HCT116 (cell line): ENCODE measurements around the gene BPTF. TPM values are rescaled to one million over a fixed set of nuclear protein-coding genes. Genes with fewer than 3 reads are reported as not detected.

Experiments used
- ATAC-seq: fragments of 200-7000 bp; cut with Tn5 transposase; 2 replicates; pipeline ENCODE4 v1.9.1; 2020; ENCODE audit warnings: mild to moderate bottlenecking, moderate library complexity
- BruUV-seq: library from RNA; stranded (reverse); fragments of 400-500 nt; replicated peaks from 2 replicates; lab custom pipeline; 2021; lab: Mats Ljungman, UMichigan
- CTCF ChIA-PET: fragments of 300-600 bp; sonication (Branson Sonifier 250); formaldehyde crosslinking; loops from one replicate; lab custom pipeline; 2021; ENCODE audit warnings: antibody characterized with exemption; lab: Charles Lee
- POLR2A ChIA-PET: fragments of 300-600, 350-600 bp; sonication (Branson Sonifier 250); formaldehyde crosslinking; loops from one replicate; lab custom pipeline; 2021; ENCODE audit warnings: antibody characterized with exemption; lab: Charles Lee
- RAD21 ChIA-PET, 2 experiments: fragments of 300-600 bp; sonication (Branson Sonifier 250); formaldehyde crosslinking; loops; one replicate each; lab custom pipeline; 2023; ENCODE audit warnings: low total read pairs in 2 of 2; ENCODE audit not compliant: uncharacterized antibody in 2 of 2, unreplicated experiment in 2 of 2, low non-redundant PET in 1 of 2; lab: Charles Lee
- DNase-seq: peaks from one replicate; pipeline ENCODE4 v3.0.0-alpha.2; 2010; ENCODE audit warnings: low read depth, low spot score
- H2AFZ ChIP-seq: fragments of 200-600 bp; shearing (Covaris generic), sonication (generic); 2 replicates; pipeline ENCODE4 v1.6.1; 2017; ENCODE audit warnings: low read depth, mixed run types, mixed read lengths, antibody characterized with exemption, low read length; ENCODE audit not compliant: poor library complexity, severe bottlenecking
- H3K27ac ChIP-seq: 2 replicates; pipeline ENCODE4 v1.5.1; 2012; ENCODE audit warnings: low read depth, low read length
- H3K27me3 ChIP-seq: fragments of 200-600 bp; sonication (generic); 2 replicates; pipeline ENCODE4 v1.6.1; 2016; ENCODE audit warnings: mixed run types, low read length, mixed read lengths; ENCODE audit not compliant: insufficient read depth
- H3K36me3 ChIP-seq, 2 experiments: fragments of 200-500 bp in 1 of 2; fragments of 200-600 bp in 1 of 2; sonication (Bioruptor generic) in 1 of 2; sonication (generic) in 1 of 2; 2 replicates each; pipeline versions ENCODE4 v1.5.1 to v1.6.1; 2014 to 2016; ENCODE audit warnings: low read length in 2 of 2, inconsistent platforms in 1 of 2, mixed read lengths in 1 of 2, mixed run types in 1 of 2; ENCODE audit not compliant: insufficient read depth in 2 of 2, control insufficient read depth in 1 of 2
- H3K4me1 ChIP-seq, 2 experiments: fragments of 200-600 bp in 1 of 2; sonication (generic) in 1 of 2; 2 replicates each; pipeline versions ENCODE4 v1.5.1 to v1.6.1; 2012 to 2017; ENCODE audit warnings: low read length in 2 of 2, inconsistent platforms in 1 of 2, mild to moderate bottlenecking in 1 of 2, mixed read lengths in 1 of 2, mixed run types in 1 of 2, moderate library complexity in 1 of 2; ENCODE audit not compliant: insufficient read depth in 2 of 2, control insufficient read depth in 1 of 2
- H3K4me2 ChIP-seq: fragments of 200-600 bp; sonication (generic); 2 replicates; pipeline ENCODE4 v1.6.1; 2017; ENCODE audit warnings: mixed run types, low read length, mixed read lengths
- H3K4me3 ChIP-seq, 2 experiments: fragments of 200-600 bp in 1 of 2; sonication (generic) in 1 of 2; replicated peaks in 1 of 2; 2 replicates each; pipeline ENCODE4 v1.5.1; 2011 to 2016; ENCODE audit warnings: low read length in 2 of 2, control low read depth in 1 of 2, low read depth in 1 of 2, mild to moderate bottlenecking in 1 of 2, mixed read lengths in 1 of 2, mixed run types in 1 of 2
- H3K79me2 ChIP-seq: fragments of 200-600 bp; sonication (generic); 2 replicates; pipeline ENCODE4 v1.6.1; 2017; ENCODE audit warnings: mild to moderate bottlenecking, mixed run types, low read length, moderate library complexity, mixed read lengths; ENCODE audit not compliant: insufficient read depth
- H3K9ac ChIP-seq: fragments of 200-600 bp; sonication (generic); 2 replicates; pipeline ENCODE4 v1.6.1; 2016; ENCODE audit warnings: low read length, mixed read lengths
- H3K9me2 ChIP-seq: fragments of 200-600 bp; sonication (generic), shearing (Covaris generic); 2 replicates; pipeline ENCODE4 v1.6.1; 2017; ENCODE audit warnings: mixed run types, mild to moderate bottlenecking, moderate library complexity; ENCODE audit not compliant: insufficient read depth
- H3K9me3 ChIP-seq, 2 experiments: fragments of 200-500 bp in 1 of 2; fragments of 200-600 bp in 1 of 2; sonication (Bioruptor generic) in 1 of 2; sonication (generic) in 1 of 2; 2 replicates each; pipeline ENCODE4 v1.6.1; 2014 to 2017; ENCODE audit warnings: low read length in 2 of 2, mixed read lengths in 2 of 2, inconsistent platforms in 1 of 2, low read depth in 1 of 2, mild to moderate bottlenecking in 1 of 2, mixed run types in 1 of 2, moderate library complexity in 1 of 2; ENCODE audit not compliant: control insufficient read depth in 1 of 2, insufficient read depth in 1 of 2
- H4K20me1 ChIP-seq: fragments of 200-600 bp; sonication (generic), shearing (Covaris generic); 2 replicates; pipeline ENCODE4 v1.6.1; 2017; ENCODE audit warnings: mixed run types, mild to moderate bottlenecking, moderate library complexity; ENCODE audit not compliant: insufficient read depth
- ATF3 ChIP-seq: IDR thresholded peaks from 2 replicates; pipeline ENCODE4 v1.6.1; 2012
- CEBPB ChIP-seq: IDR thresholded peaks from 2 replicates; pipeline ENCODE4 v1.6.1; 2012; ENCODE audit warnings: low read depth
- ELF1 ChIP-seq: IDR thresholded peaks from 2 replicates; pipeline ENCODE4 v1.6.1; 2012; ENCODE audit warnings: low read depth, borderline replicate concordance
- EZH2 ChIP-seq: fragments of 200-600 bp; sonication (generic); IDR thresholded peaks from 2 replicates; pipeline ENCODE4 v1.6.1; 2017; ENCODE audit warnings: antibody characterized with exemption, mixed run types
- EZH2phosphoT487 ChIP-seq: fragments of 200-600 bp; IDR thresholded peaks from 2 replicates; pipeline ENCODE4 v1.6.1; 2018; ENCODE audit warnings: antibody characterized with exemption, borderline replicate concordance
- FOSL1 ChIP-seq: IDR thresholded peaks from 2 replicates; pipeline ENCODE4 v1.6.1; 2012; ENCODE audit warnings: low read depth
- JUND ChIP-seq: IDR thresholded peaks from 2 replicates; pipeline ENCODE4 v1.6.1; 2012
- POLR2AphosphoS5 ChIP-seq: IDR thresholded peaks from 2 replicates; pipeline ENCODE4 v1.6.1; 2011; ENCODE audit warnings: mild to moderate bottlenecking, low read depth, low read length, moderate library complexity
- RAD21 ChIP-seq: IDR thresholded peaks from 2 replicates; pipeline ENCODE4 v1.6.1; 2012; ENCODE audit warnings: low read depth, mild to moderate bottlenecking
- REST ChIP-seq: IDR thresholded peaks from 2 replicates; pipeline ENCODE4 v1.6.1; 2012; ENCODE audit warnings: low read depth
- SIN3A ChIP-seq: IDR thresholded peaks from 2 replicates; pipeline ENCODE4 v1.6.1; 2012; ENCODE audit warnings: low read depth
- SP1 ChIP-seq: IDR thresholded peaks from 2 replicates; pipeline ENCODE4 v1.6.1; 2012; ENCODE audit warnings: low read depth
- TCF7L2 ChIP-seq: IDR thresholded peaks from 2 replicates; pipeline ENCODE4 v1.7.0; 2011; ENCODE audit warnings: borderline replicate concordance, inconsistent platforms; ENCODE audit not compliant: insufficient read depth, insufficient read length; ENCODE audit errors: extremely low read depth
- YY1 ChIP-seq: IDR thresholded peaks from 2 replicates; pipeline ENCODE4 v1.6.1; 2011; ENCODE audit warnings: low read length, low read depth, moderate library complexity, mild to moderate bottlenecking; ENCODE audit not compliant: insufficient replicate concordance; ENCODE audit errors: extremely low read depth
- ZFX ChIP-seq: fragments of 450-650 bp; IDR thresholded peaks from 2 replicates; pipeline ENCODE4 v1.6.1; 2017
- ZNF274 ChIP-seq: fragments of 200-500 bp; sonication (Bioruptor generic); IDR thresholded peaks from 2 replicates; pipeline ENCODE4 v1.6.1; 2014; ENCODE audit warnings: mild to moderate bottlenecking, low read depth, low read length, inconsistent platforms
- intact Hi-C: fragments of 100-400 bp; cut with micrococcal nuclease; formaldehyde crosslinking; loops from 2 replicates; pipeline ENCODE4 v1.10.0; 2022
- total RNA-seq: library from RNA; stranded (reverse); gene quantifications from one replicate; pipeline ENCODE4 v1.2.1, GENCODE V29; 2021; ENCODE audit not compliant: unreplicated experiment
- TF ChIP-seq, protein P1 (sequence below): IDR thresholded peaks from 2 replicates; pipeline ENCODE4 v1.6.1; 2012

Gene BPTF
- total RNA-seq, 1 experiment from 2014 or later, result 114 TPM

DNA sequence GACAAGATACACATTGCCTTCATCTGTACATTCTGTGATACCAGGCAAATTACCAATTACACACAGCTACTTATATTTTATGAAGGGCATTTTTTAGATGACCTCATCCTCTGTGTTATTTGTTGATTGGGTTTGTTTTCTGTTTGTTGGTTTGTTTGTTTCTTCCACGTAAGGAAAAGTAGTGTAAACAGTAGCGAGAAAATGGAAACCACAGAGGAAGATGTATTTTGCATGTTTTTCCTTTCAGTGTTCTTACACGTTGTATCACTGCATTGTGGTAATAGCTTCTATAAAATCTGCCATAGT lies 158.0 kb downstream of the BPTF start:
- ChIA-PET CTCF (no interaction called here), POLR2A (no interaction called here)
- H4K20me1 ChIP-seq, result no peaks in the 10 kb centered on the region

GRCh38 chr17:67990909-67991308 lies 165.6 kb downstream of the BPTF start:
- H3K79me2 ChIP-seq, result peaks cover 15% of the 10 kb centered on the region
- peaks cover 0 to 3% of the 10 kb centered on the region in 2 experiments; a peak in 1 of 4 replicates for H3K36me3 ChIP-seq
- no TSS peak for BruUV-seq
- POLR2A ChIA-PET, result no interaction called here
- CTCF ChIA-PET, result no interaction called here
- RAD21 ChIA-PET, result no interaction called here
- H3K27me3 ChIP-seq, result no peaks in the 10 kb centered on the region
- no peaks in the 10 kb centered on the region for H3K9me2 ChIP-seq
- intact Hi-C loops, result loop anchor here (5.0 kb wide), 1 partner anchor 111 kb away; no protein-coding TSS in a partner anchor
- peaks cover 9 to 27% of the 10 kb centered on the region in 2 experiments for H3K4me1 ChIP-seq
- H3K9ac ChIP-seq, result no peak overlapping the region
- H4K20me1 ChIP-seq, result no peaks in the 10 kb centered on the region
- H3K4me2 ChIP-seq, result no peak overlapping the region
- no peaks in the 10 kb centered on the region for H3K9me3 ChIP-seq
- ATAC-seq, result no peak
- DNase-seq, result no peak
- H3K4me3 ChIP-seq, result no peak overlapping the region
- H2AFZ ChIP-seq, result no peak overlapping the region
- no peak overlapping the region for H3K27ac ChIP-seq
- TF ChIP-seq YY1 (no peak), ATF3 (no peak), POLR2AphosphoS5 (no peak), CEBPB (no peak), ZFX (no peak), SIN3A (no peak), EZH2 (no peak), REST (no peak), RAD21 (no peak), ELF1 (no peak), SP1 (no peak)
- TF ChIP-seq, protein P1, sequence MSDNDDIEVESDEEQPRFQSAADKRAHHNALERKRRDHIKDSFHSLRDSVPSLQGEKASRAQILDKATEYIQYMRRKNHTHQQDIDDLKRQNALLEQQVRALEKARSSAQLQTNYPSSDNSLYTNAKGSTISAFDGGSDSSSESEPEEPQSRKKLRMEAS, result no peak

More for the DNA sequence above, 158.0 kb downstream of the BPTF start:
- Histone ChIP-seq H3K4me2 (no peak overlapping the region), H3K4me1 (no peaks in the 10 kb centered on the region), H3K9me2 (no peaks in the 10 kb centered on the region), H3K9ac (no peak overlapping the region), H3K36me3 (peaks cover 0 to 10% of the 10 kb centered on the region in 2 experiments; a peak in 2 of 4 replicates), H3K79me2 (no peaks in the 10 kb centered on the region), H3K27me3 (no peaks in the 10 kb centered on the region), H3K4me3 (no peak overlapping the region), H3K9me3 (no peaks in the 10 kb centered on the region), H3K27ac (no peak overlapping the region), H2AFZ (no peak overlapping the region)
- ATAC-seq, result no peak
- RAD21 ChIA-PET, result no interaction called here
- DNase-seq, result no peak
- no TSS peak for BruUV-seq
- TF ChIP-seq CEBPB, result no peak
- no peak for TF ChIP-seq EZH2
- TF ChIP-seq TCF7L2, result no peak
- TF ChIP-seq POLR2AphosphoS5, result no peak
- no peak for TF ChIP-seq ZNF274
- TF ChIP-seq, protein P1, result no peak
- TF ChIP-seq SIN3A, result no peak
- TF ChIP-seq JUND, result no peak
- TF ChIP-seq EZH2phosphoT487, result no peak
- TF ChIP-seq FOSL1, result no peak
- intact Hi-C loops, result no loop called here
